Brain pericyte (primary cell): ENCODE data around the gene CNTRL.
"Not testable (repeated sequence)": the region's sequence is repeated elsewhere in the genome, so short reads cannot be mapped to it uniquely, and the experiment has no call there.

Source experiments
- DNase-seq: peaks from one replicate; pipeline ENCODE4 v3.0.0-alpha.2; 2012; ENCODE audit warnings: low read depth, low spot score

CNTRL gene

DNA sequence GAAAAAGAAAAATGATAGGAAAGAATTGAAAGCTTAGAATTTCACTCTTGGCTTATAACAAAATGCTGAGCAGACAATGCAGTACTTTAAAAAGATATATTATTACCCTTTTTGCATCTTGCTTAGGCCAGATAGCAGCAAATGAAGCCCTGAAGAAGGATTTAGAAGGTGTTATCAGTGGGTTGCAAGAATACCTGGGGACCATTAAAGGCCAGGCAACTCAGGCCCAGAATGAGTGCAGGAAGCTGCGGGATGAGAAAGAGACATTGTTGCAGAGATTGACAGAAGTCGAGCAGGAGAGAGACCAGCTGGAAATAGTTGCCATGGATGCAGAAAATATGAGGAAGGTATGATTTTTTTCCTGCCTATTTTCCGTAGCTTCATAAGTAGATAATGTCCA lies 50.8 kb downstream of the CNTRL start:
- no peak for DNase-seq

DNA sequence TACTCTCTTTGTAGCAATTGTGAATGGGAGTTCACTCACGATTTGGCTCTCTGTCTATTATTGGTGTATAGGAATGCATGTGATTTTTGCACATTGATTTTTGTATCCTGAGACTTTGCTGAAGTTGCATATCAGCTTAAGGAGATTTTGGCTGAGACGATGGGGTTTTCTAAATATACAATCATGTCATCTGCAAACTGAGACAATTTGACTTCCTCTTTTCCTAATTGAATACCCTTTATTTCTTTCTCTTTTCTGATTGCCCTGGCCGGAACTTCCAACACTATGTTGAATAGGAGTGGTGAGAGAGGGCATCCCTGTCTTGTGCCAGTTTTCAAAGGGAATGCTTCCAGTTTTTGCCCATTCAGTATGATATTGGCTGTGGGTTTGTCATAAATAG lies 54.6 kb downstream of the CNTRL start:
- not testable (repeated sequence) for DNase-seq

DNA sequence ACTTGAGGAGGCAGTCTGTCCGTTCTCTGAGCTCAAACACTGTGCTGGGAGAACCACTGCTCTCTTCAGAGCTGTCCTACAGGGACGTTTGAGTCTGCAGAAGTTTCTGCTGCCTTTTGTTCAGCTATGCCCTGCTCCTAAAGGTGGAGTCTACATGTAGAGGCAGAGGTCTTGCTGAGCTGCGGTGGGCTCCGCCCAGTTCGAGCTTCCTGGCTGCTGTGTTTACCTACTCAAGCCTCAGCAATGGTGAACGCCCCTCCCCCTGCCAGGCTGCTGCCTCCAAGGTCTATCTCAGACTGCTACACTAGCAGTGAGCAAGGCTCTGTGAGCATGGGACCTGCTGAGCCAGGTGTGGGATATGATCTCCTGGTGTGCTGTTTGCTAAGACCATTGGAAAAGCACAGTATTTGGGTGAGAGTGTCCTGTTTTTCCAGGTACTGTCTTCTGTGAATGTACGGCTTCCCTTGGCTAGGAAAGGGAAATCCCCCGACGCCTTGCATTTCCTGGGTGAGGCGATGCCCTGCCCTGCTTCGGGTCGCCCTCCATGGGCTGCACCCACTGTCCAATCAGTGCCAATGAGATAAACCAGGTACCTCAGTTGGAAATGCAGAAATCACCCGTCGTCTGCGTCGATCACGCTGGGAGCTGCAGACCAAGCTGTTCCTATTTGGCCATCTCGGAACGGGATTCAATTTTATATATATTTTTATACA lies 58.5 kb downstream of the CNTRL start:
- no peak for DNase-seq

DNA sequence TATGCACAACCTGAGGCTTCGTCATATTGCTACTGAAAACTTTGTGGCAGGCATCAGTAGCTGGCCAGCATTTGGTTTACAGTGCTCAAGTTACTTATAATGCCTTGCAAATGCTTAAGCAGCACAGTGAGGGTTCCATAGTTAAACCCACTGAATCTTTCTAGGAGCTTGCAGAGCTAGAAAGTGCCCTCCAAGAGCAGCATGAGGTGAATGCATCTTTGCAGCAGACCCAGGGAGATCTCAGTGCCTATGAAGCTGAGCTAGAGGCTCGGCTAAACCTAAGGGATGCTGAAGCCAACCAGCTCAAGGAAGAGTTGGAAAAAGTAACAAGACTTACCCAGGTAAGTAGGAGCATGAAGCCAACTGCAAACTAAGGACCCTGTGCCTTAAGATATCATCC lies 60.9 kb downstream of the CNTRL start:
- no peak for DNase-seq

DNA sequence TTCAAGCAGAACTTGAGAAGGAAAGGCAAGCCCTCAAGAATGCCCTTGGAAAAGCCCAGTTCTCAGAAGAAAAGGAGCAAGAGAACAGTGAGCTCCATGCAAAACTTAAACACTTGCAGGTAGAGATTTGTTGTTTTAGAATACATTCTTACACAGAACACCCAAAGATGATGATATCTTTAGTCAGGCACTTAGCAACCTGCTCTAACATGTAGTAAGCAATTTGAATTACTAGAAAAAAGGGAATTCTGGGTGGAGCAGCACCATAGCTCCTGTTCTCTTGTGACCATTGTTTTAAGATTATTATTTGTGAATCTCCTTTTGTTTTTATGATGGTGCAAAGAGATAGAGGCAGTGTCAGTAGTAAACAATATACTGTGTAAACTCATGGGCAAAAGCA lies 63.8 kb downstream of the CNTRL start:
- DNase-seq = no peak

DNA sequence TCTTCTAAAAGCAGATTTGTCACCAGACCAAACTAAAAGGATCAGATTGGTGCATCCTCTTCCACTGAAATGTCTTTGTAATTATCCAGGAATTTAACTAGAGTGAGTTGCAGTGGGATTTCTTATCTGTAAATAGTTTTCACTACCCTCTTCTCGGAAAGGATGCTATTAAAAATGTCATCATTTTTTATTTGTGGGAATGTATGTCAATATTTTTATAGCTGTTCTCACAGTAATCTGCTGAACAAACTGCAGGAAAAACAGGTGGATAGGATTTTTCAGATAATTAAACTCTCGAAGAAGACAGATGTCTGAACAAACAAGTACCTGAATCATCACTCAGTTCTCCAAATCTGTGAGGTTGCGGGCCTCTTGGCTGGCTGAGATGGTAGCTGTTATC lies 64.2 kb downstream of the CNTRL start:
- no peak for DNase-seq

DNA sequence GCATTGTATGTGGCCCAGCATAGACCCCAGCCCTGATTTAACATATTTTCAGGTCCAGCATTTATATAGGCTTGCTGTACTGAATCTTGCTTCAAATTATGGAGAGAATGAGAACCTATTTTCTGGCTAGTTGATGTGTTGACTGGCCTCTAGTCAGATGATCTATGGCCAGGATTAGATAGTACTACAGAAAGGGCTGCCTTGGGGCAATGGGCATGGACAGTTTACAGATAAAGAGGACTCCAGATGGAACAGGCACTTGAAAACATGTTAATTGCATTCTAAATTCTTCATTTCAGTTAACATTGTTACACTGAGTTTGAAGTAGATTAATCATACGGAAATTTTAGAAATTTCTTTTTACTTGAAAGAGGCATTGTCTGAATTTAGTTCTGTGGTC lies 65.4 kb downstream of the CNTRL start:
- no peak for DNase-seq

DNA sequence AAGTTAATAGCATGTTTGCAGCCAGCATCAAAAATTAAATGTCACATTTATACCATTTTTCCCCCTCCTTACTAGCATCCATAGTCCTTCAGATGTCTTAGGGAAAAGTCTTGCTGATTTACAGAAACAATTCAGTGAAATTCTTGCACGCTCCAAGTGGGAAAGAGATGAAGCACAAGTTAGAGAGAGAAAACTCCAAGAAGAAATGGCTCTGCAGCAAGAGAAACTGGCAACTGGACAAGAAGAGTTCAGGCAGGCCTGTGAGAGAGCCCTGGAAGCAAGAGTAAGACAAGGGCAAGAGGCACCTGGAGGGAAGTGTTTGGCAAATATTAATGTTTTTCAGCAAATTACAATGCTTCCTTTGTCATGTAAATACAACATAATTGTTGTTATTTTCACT lies 66.6 kb downstream of the CNTRL start:
- DNase-seq = no peak

DNA sequence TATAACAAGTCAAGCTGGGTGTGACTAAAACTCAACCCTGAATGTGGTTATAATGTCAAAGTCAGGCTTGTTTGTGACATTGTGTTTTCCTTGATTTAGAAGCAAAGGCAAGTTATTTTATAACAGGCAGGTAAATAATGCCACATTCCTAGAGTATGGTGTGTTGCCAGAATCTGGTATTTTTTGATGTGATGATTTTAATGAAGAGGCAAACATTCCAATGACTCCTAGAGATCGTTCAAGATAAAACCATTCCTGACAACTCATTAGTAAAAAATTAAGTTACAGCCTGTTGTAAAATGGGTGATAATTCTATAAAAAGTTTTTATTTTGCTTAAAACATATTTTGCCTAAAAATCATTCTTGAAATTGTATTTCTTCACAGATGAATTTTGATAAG lies 67.0 kb downstream of the CNTRL start:
- DNase-seq = no peak

DNA sequence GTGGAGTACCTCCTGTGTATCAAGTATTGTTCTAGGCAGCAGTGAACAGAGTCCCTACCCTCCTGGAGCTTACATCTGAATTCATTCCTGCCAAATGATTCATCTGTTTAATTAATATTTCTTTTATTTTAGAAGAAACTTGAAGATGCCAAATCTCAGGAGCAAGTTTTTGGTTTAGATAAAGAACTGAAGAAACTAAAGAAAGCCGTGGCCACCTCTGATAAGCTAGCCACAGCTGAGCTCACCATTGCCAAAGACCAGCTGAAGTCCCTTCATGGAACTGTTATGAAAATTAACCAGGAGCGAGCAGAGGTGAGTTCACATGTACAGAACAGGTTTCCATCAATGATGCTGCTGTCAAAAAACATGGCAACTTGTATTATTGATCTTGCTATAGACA lies 69.0 kb downstream of the CNTRL start:
- no peak for DNase-seq

DNA sequence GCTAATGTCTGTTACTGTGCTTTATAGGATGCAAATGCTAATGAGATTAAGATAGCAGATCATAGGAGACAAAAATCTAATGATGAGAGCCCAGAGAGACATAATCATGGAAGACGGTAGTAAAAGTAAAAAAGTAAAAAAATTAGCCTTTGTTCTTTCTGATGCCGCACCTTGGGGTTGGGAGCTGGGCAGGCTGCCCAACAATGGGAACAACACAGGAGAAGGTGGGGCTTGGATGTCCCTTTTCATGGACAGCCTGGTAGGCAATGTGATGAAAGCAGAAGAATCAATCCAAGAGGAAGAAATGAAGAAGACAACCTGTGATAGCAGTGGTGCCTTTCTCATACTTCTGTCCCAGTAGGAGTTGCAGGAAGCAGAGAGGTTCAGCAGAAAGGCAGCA lies 69.7 kb downstream of the CNTRL start:
- no peak for DNase-seq

DNA sequence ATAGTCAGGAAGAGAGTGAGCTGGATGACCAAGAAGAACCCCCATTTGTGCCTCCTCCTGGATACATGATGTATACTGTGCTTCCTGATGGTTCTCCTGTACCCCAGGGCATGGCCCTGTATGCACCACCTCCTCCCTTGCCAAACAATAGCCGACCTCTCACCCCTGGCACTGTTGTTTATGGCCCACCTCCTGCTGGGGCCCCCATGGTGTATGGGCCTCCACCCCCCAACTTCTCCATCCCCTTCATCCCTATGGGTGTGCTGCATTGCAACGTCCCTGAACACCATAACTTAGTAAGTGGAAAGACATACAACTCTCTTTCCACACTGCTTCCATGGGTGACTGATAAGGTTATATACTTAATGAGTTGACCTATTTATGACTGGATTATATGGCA lies 75.4 kb downstream of the CNTRL start:
- DNase-seq = no peak

DNA sequence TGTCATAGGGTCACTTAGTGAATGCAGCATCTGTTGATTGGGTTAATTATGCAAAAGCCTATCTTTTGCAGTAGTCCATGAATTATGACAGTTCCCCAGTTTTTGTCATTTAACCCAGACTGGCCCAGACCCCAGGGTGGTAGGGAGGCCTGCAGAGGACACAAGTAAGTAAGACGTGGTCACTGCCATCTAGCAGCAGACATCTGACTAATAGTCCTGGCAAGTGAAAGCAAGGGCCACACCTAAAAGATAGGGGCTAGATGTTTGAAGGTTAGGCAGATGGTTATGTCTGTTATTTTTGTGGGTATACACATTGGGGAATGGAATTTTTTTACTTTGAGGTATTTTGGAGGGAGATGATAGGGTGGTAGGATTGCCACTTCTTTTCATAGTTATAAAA lies 78.9 kb downstream of the CNTRL start:
- DNase-seq = no peak

DNA sequence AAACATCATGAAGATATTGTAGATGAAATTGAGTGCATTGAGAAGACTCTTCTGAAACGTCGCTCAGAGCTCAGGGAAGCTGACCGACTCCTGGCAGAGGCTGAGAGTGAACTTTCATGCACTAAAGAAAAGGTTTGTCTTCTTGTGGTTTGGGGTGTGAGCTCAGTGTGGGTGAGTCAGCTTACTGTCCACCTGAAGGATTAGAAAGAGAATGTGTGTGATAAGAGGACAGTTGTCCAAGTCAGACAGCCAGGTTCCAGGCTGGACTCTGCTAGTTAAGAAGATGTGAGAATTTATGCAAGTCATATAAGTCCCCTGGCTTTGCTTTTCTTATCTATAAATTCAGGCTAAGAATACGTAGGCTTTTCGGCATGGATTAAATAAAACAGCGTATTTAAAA lies 80.0 kb downstream of the CNTRL start:
- no peak for DNase-seq

DNA sequence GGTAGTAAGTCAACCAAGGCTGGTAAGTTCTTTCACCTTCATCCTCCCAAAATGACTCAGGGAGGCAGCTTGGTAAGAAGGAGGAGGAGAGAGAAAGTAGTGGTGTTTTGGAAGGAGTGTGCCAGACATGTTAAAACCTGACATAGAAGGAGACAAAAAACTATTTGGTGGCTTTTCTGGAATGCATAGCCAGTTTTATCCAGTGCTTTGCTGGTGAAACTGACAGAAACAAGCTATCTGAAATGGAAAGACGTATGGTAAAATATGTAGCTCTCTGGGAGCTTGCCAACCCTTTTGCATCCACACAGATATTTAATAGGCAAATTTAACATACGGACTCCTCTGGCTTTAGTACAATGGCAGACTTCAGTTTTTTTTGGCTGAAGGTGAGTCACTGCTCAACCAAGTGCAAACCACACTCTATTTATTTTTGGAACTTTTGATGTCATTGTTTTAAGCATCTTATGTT lies 81.5 kb downstream of the CNTRL start:
- no peak for DNase-seq

DNA sequence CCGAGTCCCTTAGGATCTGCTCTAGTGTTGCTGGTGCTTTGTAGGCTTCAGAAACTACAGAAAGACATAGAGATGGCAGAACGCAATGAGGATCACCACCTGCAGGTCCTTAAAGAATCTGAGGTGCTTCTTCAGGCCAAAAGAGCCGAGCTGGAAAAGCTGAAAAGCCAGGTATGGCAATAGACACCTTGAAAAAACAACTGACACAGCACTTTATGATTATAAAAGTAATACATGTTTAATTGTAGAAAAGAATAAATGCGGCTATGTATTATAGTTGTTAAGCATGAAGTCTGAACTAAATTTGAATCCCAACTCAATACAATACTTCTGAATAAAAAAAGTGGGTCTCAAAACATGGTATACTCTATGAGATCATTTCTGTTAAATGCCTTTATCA lies 83.2 kb downstream of the CNTRL start:
- DNase-seq = no peak

DNA sequence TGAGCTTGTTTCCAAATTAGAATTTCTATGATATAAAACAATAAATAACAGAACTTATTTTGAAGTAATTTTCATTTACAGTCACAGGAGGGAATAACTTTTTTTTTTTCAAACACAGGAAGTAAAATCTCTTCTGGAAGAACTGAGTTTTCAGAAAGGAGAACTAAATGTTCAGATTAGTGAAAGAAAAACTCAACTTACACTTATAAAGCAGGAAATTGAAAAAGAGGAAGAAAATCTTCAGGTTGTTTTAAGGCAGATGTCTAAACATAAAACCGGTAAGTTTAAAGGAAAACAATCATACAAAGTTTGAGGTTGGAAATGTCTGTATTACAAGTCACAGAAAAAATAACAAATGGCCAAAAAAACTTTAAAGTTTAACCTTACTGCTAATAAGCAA lies 85.3 kb downstream of the CNTRL start:
- DNase-seq = no peak

DNA sequence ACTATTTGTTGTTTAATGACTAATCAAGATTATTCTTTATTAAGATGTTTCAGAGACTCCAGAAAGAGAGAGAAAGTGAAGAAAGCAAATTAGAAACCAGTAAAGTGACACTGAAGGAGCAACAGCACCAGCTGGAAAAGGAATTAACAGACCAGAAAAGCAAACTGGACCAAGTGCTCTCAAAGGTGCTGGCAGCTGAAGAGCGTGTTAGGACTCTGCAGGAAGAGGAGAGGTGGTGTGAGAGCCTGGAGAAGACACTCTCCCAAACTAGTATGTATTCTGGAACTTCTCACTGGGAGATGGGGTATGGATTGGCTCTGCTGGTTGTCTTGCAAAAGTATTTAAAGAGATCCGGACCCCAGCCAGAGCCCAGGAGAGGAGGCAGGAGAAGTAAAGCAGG lies 93.3 kb downstream of the CNTRL start:
- DNase-seq = no peak

DNA sequence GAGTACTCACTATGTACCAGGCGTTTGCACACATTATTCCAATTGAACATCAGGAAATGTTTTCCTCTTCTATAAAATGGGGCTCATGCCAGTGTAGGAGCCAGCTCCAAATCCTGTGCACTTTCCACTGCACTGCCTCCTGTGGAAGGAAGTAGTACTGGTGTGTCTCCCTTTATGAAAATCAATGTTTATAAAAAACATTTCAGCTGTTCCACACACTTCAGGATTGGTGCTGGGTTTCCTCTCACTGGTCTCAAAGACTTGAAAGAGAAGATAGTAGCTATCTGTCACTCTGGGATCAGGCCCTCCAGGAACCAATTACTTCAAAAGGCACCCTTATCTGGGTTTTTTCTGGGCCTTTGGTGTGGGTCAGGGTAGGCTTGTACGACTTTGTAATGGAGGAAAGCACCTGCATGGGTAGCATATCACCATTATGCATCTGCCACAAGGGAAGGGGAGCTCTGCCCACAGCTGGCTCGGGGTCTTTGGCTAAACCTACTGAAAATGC lies 94.4 kb downstream of the CNTRL start:
- DNase-seq = no peak

DNA sequence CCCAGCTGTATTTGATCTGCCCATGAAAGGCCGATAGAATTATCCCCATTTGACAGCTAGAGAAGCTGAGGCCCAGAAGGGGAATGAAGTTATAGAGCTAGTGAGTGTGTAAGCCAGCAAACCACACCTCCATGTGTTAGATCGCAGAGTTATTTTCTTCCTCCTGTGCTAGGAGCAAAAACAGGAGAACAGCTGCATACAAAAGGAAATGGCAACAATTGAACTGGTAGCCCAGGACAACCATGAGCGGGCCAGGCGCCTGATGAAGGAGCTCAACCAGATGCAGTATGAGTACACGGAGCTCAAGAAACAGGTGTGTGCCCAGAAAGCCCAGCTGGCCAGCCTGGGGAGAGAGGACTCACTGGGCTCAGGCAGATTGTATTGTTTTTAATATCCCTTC lies 96.5 kb downstream of the CNTRL start:
- DNase-seq = no peak

DNA sequence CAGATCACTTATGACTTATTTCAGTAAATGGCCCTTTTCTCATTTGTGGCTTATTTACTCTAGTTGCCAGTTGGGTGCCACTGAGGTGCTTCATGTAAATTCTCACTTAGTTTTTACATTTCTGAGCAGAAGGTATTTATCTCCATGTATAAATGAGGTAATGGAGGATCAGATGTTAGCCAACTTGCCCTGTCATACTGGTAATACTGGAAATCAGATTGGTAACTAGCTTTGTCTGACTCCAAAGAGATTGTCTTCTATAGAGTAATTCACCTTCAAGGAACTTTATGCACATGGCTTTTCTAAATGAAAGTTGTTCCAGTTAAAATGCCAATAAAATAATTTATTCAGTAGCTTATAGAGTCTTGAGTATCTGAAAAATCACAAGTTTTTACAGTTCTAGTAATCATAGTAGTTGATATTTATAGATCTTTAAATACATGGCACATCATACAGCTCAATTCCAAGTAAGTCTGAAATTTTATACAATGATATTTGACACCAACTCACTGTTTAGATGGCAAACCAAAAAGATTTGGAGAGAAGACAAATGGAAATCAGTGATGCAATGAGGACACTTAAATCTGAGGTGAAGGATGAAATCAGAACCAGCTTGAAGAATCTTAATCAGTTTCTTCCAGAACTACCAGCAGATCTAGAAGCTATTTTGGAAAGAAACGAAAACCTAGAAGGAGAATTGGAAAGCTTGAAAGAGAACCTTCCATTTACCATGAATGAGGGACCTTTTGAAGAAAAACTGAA lies 98.2 kb downstream of the CNTRL start:
- no peak for DNase-seq

DNA sequence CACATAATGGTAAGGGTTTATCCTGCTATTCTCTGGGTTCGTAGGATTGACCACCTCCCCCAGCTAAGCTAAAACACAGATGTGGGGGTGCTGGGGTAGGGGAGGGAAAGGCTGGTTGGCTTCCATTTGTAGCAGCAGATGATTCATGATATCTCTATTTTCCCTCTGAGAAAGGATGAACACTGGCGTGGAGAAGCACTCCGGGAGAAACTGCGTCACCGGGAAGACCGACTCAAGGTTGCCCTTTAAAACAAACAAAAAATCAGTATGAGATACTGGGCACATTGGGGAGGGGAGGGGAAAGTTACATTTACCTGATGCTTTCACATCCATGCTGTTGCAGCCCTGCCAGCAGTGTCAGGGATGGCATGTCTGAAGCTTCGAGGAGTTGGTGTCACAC lies 98.7 kb downstream of the CNTRL start:
- no peak for DNase-seq

DNA sequence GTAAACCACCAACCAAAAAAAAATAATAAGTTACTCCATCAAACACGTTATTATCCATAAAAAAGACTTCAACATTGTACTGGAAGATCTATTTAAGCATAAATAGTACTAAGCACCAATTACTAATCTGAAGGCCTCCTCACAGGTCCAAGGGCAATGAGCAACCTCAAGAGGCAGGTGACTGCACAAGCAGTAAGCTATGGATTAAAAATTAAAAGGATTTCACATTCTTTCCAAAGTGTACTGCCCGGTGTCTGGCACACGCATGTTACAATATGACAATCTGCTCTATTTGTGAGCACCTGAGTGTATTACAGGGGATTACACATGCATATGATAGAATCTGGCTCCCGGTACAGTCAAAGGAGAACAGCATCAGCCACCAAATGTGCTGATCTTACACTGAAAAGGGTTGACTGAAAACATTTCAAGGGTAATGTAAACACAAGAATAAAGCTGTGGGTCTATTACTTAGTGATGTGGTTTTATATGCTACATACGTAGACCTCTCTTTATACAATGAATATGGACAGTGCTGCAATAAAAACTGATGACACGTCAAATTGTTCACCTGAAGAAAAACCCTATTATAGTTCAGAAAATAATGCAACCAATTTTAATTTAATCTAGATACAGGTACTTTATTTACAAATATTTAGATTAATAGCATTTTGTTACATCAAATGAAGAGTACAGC lies 104.1 kb downstream of the CNTRL start:
- DNase-seq = no peak
